ENCODE measurements around the gene KRCC1.

The KRCC1 gene

GRCh38 chr2:88098558-88098900 lies 42.9 kb upstream of the KRCC1 start:
- Histone ChIP-seq H3K4me2 (ENCODE audit: low read depth, low read length, poor library complexity, severe bottlenecking) (no peak overlapping the region), H3K9ac (ENCODE audit: low read length) (no peak overlapping the region), H3K9me3 (ENCODE audit: insufficient read depth, low read length) (no peaks in the 10 kb centered on the region), H2AFZ (ENCODE audit: low read depth, low read length, severe bottlenecking) (no peak overlapping the region), H3F3A (ENCODE audit: insufficient read depth) (no peaks in the 10 kb centered on the region), H4K20me1 (ENCODE audit: low read depth, low read length) (no peaks in the 10 kb centered on the region), H3K4me3 (ENCODE audit: insufficient read depth, low read length, poor library complexity, severe bottlenecking) (no peak overlapping the region), H3K36me3 (ENCODE audit: low read length) (no peaks in the 10 kb centered on the region), H3K27ac (ENCODE audit: low read depth, low read length) (no peak overlapping the region), H3K79me2 (ENCODE audit: insufficient read depth, low read length) (no peaks in the 10 kb centered on the region), H3K9me2 (replicated peaks; ENCODE audit: insufficient read depth, low read length) (no peaks in the 10 kb centered on the region), H3K27me3 (ENCODE audit: low read length) (no peaks in the 10 kb centered on the region)
- no peak for TF ChIP-seq EZH2phosphoT487 (conservative IDR thresholded peaks at IDR 0.05; ENCODE audit: low read length)
- TF ChIP-seq, protein P1, sequence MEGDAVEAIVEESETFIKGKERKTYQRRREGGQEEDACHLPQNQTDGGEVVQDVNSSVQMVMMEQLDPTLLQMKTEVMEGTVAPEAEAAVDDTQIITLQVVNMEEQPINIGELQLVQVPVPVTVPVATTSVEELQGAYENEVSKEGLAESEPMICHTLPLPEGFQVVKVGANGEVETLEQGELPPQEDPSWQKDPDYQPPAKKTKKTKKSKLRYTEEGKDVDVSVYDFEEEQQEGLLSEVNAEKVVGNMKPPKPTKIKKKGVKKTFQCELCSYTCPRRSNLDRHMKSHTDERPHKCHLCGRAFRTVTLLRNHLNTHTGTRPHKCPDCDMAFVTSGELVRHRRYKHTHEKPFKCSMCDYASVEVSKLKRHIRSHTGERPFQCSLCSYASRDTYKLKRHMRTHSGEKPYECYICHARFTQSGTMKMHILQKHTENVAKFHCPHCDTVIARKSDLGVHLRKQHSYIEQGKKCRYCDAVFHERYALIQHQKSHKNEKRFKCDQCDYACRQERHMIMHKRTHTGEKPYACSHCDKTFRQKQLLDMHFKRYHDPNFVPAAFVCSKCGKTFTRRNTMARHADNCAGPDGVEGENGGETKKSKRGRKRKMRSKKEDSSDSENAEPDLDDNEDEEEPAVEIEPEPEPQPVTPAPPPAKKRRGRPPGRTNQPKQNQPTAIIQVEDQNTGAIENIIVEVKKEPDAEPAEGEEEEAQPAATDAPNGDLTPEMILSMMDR (IDR thresholded peaks at IDR 0.05; ENCODE audit: insufficient read depth, low read length, poor library complexity, severe bottlenecking): no peak

GRCh38 chr2:88097891-88098557 lies 42.4 kb upstream of the KRCC1 start:
- Histone ChIP-seq H3K36me3 (ENCODE audit: low read length) (no peaks in the 10 kb centered on the region), H3K79me2 (ENCODE audit: insufficient read depth, low read length) (no peaks in the 10 kb centered on the region), H3K9ac (ENCODE audit: low read length) (no peak overlapping the region), H3F3A (ENCODE audit: insufficient read depth) (no peaks in the 10 kb centered on the region), H3K4me3 (ENCODE audit: insufficient read depth, low read length, poor library complexity, severe bottlenecking) (no peak overlapping the region), H3K27ac (ENCODE audit: low read depth, low read length) (no peak overlapping the region), H2AFZ (ENCODE audit: low read depth, low read length, severe bottlenecking) (no peak overlapping the region), H3K4me2 (ENCODE audit: low read depth, low read length, poor library complexity, severe bottlenecking) (no peak overlapping the region), H3K9me2 (replicated peaks; ENCODE audit: insufficient read depth, low read length) (no peaks in the 10 kb centered on the region), H4K20me1 (ENCODE audit: low read depth, low read length) (no peaks in the 10 kb centered on the region), H3K27me3 (ENCODE audit: low read length) (no peaks in the 10 kb centered on the region), H3K9me3 (ENCODE audit: insufficient read depth, low read length) (no peaks in the 10 kb centered on the region)
- TF ChIP-seq, protein P1 (IDR thresholded peaks at IDR 0.05; ENCODE audit: insufficient read depth, low read length, poor library complexity, severe bottlenecking): no peak
- no peak for TF ChIP-seq EZH2phosphoT487 (conservative IDR thresholded peaks at IDR 0.05; ENCODE audit: low read length)

GRCh38 chr2:88097192-88097591 lies 41.6 kb upstream of the KRCC1 start:
- Histone ChIP-seq H2AFZ (ENCODE audit: low read depth, low read length, severe bottlenecking) (no peak overlapping the region), H3K9me2 (replicated peaks; ENCODE audit: insufficient read depth, low read length) (no peaks in the 10 kb centered on the region), H3K9ac (ENCODE audit: low read length) (no peak overlapping the region), H4K20me1 (ENCODE audit: low read depth, low read length) (no peaks in the 10 kb centered on the region), H3K27me3 (ENCODE audit: low read length) (no peaks in the 10 kb centered on the region), H3K36me3 (ENCODE audit: low read length) (no peaks in the 10 kb centered on the region), H3K4me2 (ENCODE audit: low read depth, low read length, poor library complexity, severe bottlenecking) (no peak overlapping the region), H3K4me3 (ENCODE audit: insufficient read depth, low read length, poor library complexity, severe bottlenecking) (no peak overlapping the region), H3K27ac (ENCODE audit: low read depth, low read length) (no peak overlapping the region), H3K79me2 (ENCODE audit: insufficient read depth, low read length) (no peaks in the 10 kb centered on the region), H3F3A (ENCODE audit: insufficient read depth) (no peaks in the 10 kb centered on the region), H3K9me3 (ENCODE audit: insufficient read depth, low read length) (no peaks in the 10 kb centered on the region)
- TF ChIP-seq, protein P1 (IDR thresholded peaks at IDR 0.05; ENCODE audit: insufficient read depth, low read length, poor library complexity, severe bottlenecking): no peak
- no peak for TF ChIP-seq EZH2phosphoT487 (conservative IDR thresholded peaks at IDR 0.05; ENCODE audit: low read length)

All from SU-DHL-6 (cell line).